GM18861 (cell line): Measurements from ENCODE around the gene CTDNEP1.

Experiments used
- ATAC-seq: cut with Tn5 transposase; IDR thresholded peaks from one replicate; pipeline ENCODE4 v1.9.1; 2021; ENCODE audit not compliant: unreplicated experiment

The CTDNEP1 gene

GRCh38 chr17:7216242-7217112 lies 35.1 kb downstream of the CTDNEP1 start:
- no peak for ATAC-seq

GRCh38 chr17:7215652-7216180 lies 35.8 kb downstream of the CTDNEP1 start:
- no peak for ATAC-seq

GRCh38 chr17:7215136-7215638 lies 36.3 kb downstream of the CTDNEP1 start:
- no peak for ATAC-seq

GRCh38 chr17:7214300-7215135 lies 37.0 kb downstream of the CTDNEP1 start:
- ATAC-seq = peak; percentile 70

GRCh38 chr17:7213895-7214299 lies 37.6 kb downstream of the CTDNEP1 start:
- no peak for ATAC-seq

- no peak for ATAC-seq
Measured at GRCh38 chr17:7211491-7212273, 39.9 kb downstream of the CTDNEP1 start.

- ATAC-seq = no peak
Measured at GRCh38 chr17:7208754-7209460, 42.6 kb downstream of the CTDNEP1 start.

GRCh38 chr17:7208027-7208571 lies 43.4 kb downstream of the CTDNEP1 start:
- ATAC-seq = no peak

- ATAC-seq = no peak
Measured at GRCh38 chr17:7207120-7208001, 44.2 kb downstream of the CTDNEP1 start.

GRCh38 chr17:7205561-7205960 lies 46.0 kb downstream of the CTDNEP1 start:
- no peak for ATAC-seq

- peak; percentile 77 for ATAC-seq
Measured at GRCh38 chr17:7204828-7205461, 46.6 kb downstream of the CTDNEP1 start.

GRCh38 chr17:7204336-7204735 lies 47.2 kb downstream of the CTDNEP1 start:
- ATAC-seq = no peak

- no peak for ATAC-seq
Measured at GRCh38 chr17:7203391-7203790, 48.1 kb downstream of the CTDNEP1 start.

- ATAC-seq = no peak
Measured at GRCh38 chr17:7196651-7197401, 54.7 kb downstream of the CTDNEP1 start.

GRCh38 chr17:7195971-7196370 lies 55.6 kb downstream of the CTDNEP1 start:
- ATAC-seq = no peak
